GM19193 (cell line): ENCODE measurements around the gene RBBP8NL.

Source experiments
- POLR2A ChIP-seq: IDR thresholded peaks from 4 replicates; pipeline ENCODE4 v1.6.1; 2011; ENCODE audit not compliant: insufficient read depth, insufficient read length; ENCODE audit errors: extremely low read depth

RBBP8NL gene

GRCh38 chr20:62366370-62367135, 60.8 kb downstream of the RBBP8NL start:
- TF ChIP-seq POLR2A = no peak

DNA sequence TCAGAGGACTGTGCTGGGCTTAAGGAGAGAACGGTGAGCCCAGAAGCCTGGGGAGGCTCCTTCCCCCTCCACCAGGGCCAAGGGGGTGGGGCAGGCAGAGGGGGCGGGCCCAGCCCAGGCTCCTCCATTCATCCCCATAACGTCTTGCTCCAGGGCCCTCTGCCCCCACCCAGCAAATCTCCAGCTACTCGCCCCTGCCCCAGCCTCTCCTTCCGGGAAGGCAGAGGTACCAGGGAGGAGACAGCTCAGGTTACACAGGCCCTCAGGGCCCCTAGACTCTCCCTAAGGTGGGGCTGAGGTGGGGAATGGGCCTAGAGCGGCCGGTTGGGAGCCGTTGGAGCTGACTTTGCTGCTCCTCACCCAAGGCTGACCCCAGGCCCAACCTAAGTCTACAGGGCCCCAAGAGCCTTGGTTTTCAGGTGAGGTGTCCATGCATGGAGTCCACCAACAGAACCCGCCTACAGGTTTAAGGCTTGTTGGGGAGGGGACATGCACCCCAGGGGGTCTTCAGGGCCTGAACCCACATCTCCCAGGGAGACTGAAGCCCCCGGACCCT, 61.4 kb downstream of the RBBP8NL start:
- TF ChIP-seq POLR2A = no peak

DNA sequence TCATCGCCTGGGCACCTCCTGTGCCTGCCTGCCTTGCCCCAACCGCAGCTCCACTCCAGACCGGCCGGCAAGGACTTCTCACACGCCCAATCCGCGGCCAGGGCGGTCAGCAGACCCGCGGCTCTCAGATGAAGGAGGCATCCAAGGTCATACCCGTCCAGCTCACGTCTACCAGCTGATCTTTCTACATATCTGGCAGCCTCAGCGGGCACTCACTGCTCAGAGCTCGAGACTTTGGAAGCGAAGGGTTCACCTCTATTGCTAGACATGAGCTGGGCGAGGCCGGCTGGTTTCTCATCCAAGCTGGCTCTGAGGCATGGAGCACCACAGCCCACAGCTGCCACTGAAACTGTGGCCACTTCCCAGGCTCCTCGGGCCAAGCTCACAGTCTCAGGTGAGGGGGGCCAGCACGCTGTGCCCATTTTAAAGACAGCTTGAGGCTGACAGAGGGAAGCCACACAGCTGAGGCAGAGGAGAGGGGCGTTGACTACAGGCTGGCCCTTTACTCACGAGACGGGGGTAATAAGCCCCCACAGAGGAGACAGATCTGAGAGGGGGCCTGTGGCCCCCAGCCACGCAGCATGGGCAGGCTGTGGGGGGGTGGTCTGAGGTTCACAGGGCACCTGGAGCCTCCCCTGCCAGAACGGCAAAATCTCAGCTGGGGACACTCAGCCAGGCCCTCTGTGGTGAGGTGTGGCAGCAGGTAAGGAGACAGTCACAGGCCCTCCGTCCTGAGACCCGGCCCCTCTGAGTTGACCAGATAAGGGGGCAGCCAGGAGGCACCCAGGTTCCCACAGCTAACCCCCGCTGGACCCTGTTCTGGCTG, 62.2 kb downstream of the RBBP8NL start:
- TF ChIP-seq POLR2A = no peak

GRCh38 chr20:62363920-62364851, 63.2 kb downstream of the RBBP8NL start:
- no peak for TF ChIP-seq POLR2A

DNA sequence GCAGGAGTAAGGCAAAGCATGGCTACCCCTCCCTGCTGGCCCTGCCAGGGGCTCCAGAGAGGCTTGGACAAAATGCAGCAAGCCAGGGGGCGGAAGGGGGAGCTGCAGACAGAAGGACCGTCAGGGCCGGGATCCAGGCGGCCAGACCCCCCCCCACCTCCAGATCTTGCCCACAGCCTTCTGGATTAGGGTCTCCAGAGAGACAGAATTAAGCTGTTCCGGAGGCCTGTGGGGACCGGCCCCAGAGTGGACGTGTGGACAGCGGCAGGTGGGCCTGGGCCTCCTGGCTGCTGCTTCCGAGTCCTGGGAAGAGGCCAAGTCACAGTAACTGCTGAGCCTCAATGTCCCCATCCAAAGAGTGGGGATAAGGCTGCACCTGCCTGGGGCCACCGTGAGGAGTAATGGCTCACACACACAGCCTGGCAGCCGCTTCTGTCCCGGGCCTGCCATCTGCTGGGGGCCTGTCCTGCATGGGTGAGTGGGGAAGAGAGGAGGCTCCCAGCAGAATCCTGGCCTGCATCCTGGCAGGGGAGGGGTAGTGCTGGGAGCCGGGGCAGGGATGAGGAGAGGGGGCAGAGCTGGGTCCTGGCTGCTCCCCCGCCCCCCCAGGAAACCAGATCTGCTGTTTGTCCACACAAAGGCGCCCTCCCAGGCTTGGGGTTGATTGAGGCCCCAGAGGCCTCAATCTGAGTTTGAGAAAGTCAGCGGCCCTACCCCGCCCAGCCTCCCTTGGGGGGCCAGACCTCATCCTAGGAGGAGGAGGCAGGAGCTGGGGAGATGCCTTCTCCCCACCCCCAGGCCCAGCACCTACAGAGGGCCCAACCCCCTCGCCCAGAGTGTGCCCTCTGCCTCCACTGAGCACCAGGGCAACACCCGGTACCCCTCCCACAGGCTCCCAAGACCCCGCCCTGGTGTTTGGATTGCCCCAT, 64.1 kb downstream of the RBBP8NL start:
- TF ChIP-seq POLR2A = no peak

GRCh38 chr20:62362590-62362940, 64.8 kb downstream of the RBBP8NL start:
- TF ChIP-seq POLR2A = no peak

- TF ChIP-seq POLR2A = no peak
Observed at GRCh38 chr20:62361799-62362589, 65.3 kb downstream of the RBBP8NL start.

- TF ChIP-seq POLR2A = no peak
Observed at GRCh38 chr20:62360854-62361798, 66.2 kb downstream of the RBBP8NL start.
